GM06990 (cell line): ENCODE results near the gene ATOSA.

Experiments
- DNase-seq: peaks from one replicate; pipeline ENCODE4 v3.0.0-alpha.2; 2011; ENCODE audit not compliant: insufficient read length; ENCODE audit errors: extremely low read depth
- H3K27me3 ChIP-seq: replicated peaks from 2 replicates; pipeline ENCODE4 v1.6.0; 2011; ENCODE audit warnings: low read length; ENCODE audit not compliant: control insufficient read depth, insufficient read depth
- H3K36me3 ChIP-seq: 2 replicates; pipeline ENCODE4 v1.5.1; 2011; ENCODE audit warnings: low read length; ENCODE audit not compliant: control insufficient read depth, insufficient read depth
- H3K4me3 ChIP-seq: replicated peaks from 2 replicates; pipeline ENCODE4 v1.5.1; 2011; ENCODE audit warnings: low read depth, mild to moderate bottlenecking, control low read depth, low read length
- CTCF ChIP-seq: IDR thresholded peaks from 2 replicates; pipeline ENCODE4 v1.5.1; 2011; ENCODE audit warnings: low read length, control low read depth, mild to moderate bottlenecking, inconsistent platforms; ENCODE audit not compliant: insufficient read depth, poor library complexity, severe bottlenecking

The ATOSA gene

GRCh38 chr15:52717924-52718323 is 38.7 kb upstream of the ATOSA start:
- H3K4me3 ChIP-seq: no peak overlapping the region
- no peaks in the 10 kb centered on the region for H3K36me3 ChIP-seq
- H3K27me3 ChIP-seq: no peaks in the 10 kb centered on the region
- no peak for TF ChIP-seq CTCF
- no peak for DNase-seq

GRCh38 chr15:52717481-52717880 is 38.3 kb upstream of the ATOSA start:
- Histone ChIP-seq H3K27me3 (no peaks in the 10 kb centered on the region), H3K4me3 (no peak overlapping the region), H3K36me3 (no peaks in the 10 kb centered on the region)
- TF ChIP-seq CTCF: no peak
- no peak for DNase-seq

DNA sequence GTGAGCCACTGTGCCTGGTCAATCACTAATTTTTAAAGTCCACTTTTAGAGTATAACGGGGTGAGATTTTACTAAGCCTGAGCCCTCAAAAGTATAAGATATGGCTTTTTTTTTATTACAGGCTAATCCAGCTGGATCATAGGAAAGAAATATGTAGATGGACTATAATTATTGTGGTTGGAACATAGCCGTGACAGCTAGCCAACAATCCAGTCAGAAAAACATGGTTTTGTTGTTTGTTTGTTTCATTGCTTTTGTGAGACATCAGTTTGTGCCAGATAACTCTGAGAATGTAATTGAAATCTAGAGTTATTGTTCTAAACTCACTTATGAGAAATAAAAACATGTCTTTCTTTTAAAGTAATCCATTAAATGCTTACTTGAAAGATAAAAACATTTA is 37.3 kb upstream of the ATOSA start:
- TF ChIP-seq CTCF: no peak
- H3K4me3 ChIP-seq: no peak overlapping the region
- no peak for DNase-seq
- H3K27me3 ChIP-seq: no peaks in the 10 kb centered on the region
- H3K36me3 ChIP-seq: no peaks in the 10 kb centered on the region

DNA sequence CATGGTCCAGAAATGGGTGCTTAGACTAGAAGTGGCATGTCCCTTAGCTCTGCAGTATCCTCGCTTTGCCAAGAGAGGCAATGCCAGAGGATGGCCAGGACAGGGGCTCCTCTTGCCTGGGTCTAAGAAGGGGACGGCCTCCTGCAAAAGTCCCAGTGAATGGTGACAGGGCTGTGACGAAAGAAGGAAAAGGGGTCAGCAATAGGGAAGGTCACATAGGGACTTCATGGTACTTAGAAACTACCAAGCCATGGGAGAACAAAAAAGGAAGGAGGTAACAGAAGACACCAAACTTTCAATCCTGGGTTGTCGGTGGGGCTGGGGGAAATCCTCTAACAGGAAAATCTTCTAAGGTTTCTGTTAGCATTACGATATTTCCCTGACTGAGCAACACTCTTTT is 36.2 kb upstream of the ATOSA start:
- no peak for TF ChIP-seq CTCF
- DNase-seq: no peak

GRCh38 chr15:52714968-52715367 is 35.8 kb upstream of the ATOSA start:
- Histone ChIP-seq H3K36me3 (no peaks in the 10 kb centered on the region), H3K4me3 (no peak overlapping the region), H3K27me3 (no peaks in the 10 kb centered on the region)
- no peak for TF ChIP-seq CTCF
- no peak for DNase-seq

More for the DNA sequence above, 36.2 kb upstream of the ATOSA start:
- H3K4me3 ChIP-seq: no peak overlapping the region
- no peaks in the 10 kb centered on the region for H3K36me3 ChIP-seq
- no peaks in the 10 kb centered on the region for H3K27me3 ChIP-seq

DNA sequence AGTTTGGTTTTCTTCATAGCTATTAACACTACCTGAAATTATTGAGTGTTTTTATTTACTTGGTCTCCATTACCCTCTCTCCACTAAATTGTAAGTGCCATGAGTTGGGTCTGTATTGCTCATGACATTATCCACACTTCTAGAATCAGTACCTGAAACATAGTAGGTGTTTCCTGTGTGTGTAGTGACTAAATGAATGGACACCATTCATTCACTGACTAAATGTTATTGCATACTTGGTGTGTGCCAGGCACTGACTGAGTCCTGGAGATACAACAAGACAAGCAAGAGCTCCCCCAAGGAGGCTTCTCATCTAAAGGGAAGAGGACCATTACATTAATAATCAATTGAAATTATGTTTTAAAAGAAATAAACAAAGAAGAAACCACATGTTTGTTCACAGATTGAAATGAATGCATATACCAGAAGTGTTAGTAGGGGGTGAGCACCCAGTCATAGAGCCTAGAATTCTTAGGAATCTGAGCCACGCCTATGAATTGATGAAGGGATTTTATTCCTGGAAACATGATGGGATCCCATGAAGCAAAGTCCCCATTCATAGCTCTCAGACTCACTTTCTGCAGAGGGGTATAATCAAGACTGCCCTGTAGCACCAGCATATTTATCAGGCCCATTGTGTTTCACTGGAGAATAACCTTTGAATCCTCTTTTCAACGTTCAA is 31.7 kb upstream of the ATOSA start:
- H3K27me3 ChIP-seq: no peaks in the 10 kb centered on the region
- H3K36me3 ChIP-seq: no peaks in the 10 kb centered on the region
- TF ChIP-seq CTCF: no peak
- no peak overlapping the region for H3K4me3 ChIP-seq
- no peak for DNase-seq
